NAMALWA (cell line): Measurements from ENCODE around the gene RABL2B.
"Not testable (repeated sequence)": the region's sequence is repeated elsewhere in the genome, so short reads cannot be mapped to it uniquely, and the experiment has no call there.

Source experiments
- DNase-seq: peaks from one replicate; pipeline ENCODE4 v3.0.0-alpha.2; 2015; ENCODE audit warnings: low spot score

The RABL2B gene

GRCh38 chr22:50783033-50783879 lies at the start of gene RABL2B:
RABL2B (minus strand) TSS chr22:50783636; CDS start chr22:50782294, 1,342 bp downstream.
- peak; percentile 91 for DNase-seq

DNA sequence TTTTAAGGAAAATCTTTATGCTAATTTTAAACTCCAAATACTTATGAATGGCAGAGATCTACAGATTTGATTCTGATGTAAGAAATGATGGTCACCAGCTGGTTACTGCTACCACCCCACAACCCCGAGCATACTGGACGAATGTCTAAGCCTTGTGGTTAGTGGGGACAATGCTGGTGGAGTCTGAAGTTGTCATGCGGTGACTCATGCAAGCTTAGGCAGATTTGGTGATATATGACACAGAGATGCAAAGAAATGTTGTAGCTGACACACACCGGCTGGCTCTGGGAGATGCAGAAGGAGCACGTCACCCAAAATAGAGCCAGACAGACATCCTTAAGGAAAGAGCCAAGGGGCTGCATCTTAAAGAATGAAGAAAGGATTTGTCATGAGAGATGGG lies 3.5 kb upstream of the RABL2B start:
- DNase-seq, result not testable (repeated sequence)

GRCh38 chr22:50785289-50785688 lies 1.9 kb upstream of the RABL2B start:
- DNase-seq, result not testable (repeated sequence)

DNA sequence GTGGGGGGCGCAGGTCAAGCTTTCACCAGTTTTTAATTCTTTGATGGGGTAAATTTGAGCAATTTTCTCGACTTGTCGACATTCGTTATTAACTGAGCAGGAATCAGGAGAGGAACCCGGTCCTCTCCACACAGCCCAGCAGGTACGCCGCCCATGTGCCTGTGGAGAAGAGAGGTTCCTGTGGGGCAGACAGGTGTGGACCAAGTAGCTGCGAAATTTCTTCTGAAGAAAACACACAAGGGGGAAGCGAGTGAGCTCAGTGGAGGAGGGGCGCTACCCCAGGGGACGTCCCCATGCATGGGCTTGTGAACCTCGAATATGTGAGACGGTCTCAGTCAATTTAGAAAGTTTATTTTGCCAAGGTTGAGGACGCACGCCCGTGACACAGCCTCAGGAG lies 442 bp upstream of the RABL2B start:
- not testable (repeated sequence) for DNase-seq

DNA sequence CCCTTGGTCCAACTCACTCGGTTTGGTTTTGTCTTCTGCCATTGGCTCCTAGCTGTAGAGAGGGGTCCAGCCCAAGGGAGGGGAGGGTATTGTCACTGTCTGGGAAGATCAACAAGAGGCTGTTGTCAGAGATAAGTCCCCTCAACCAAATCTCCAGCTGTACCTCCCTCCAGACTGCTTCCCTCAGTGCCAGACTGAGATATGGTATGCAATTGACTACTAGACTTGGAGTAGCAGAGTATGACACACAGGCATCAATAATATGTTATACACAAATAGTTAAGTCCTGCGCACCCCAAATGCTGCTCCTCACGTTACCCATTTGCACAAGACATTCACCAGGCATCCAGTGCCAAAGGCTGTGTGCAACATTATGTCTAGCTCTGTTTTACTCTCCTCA lies 1.2 kb downstream of the RABL2B start:
- DNase-seq, result not testable (repeated sequence)

DNA sequence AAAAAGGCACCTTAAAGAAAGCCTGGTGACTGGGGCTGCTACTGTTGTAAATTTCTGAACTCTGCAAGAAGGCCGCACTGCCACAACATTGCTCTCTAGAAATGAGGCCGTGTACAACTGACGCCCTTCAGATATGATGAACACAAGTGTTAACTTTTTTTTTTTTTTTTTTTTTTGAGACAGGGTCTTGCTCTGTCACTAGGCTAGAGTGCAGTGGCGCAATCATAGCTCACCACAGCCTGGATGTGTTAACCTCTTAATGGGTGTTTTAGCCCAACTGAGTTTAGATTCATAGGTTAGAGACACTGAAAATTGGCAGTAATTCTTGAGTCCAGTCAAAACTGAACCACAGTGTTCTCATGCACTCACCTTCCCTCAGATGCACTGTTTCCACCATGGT lies 3.2 kb downstream of the RABL2B start:
- DNase-seq, result not testable (repeated sequence)

DNA sequence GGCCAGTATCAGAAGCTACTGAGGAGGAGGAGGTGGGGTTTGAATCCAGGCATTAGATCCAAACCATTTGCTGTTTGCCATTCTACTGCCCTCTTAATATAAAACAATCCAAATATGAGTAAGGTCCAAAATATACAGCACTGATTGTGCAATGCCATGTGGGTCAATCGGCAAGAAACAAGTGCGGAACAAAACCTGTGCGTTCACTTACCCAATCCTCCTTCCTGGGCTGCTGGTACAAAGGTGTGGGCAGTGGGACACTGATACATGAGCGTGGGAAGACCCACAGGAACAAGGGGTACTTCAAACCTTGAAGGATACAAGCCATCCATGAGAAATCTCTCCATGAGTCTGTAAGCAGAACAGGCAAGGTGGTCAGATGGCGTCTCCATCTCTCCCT lies 5.8 kb downstream of the RABL2B start:
- DNase-seq, result not testable (repeated sequence)

GRCh38 chr22:50775132-50775531 lies 8.3 kb downstream of the RABL2B start:
- DNase-seq, result peak; percentile 86

DNA sequence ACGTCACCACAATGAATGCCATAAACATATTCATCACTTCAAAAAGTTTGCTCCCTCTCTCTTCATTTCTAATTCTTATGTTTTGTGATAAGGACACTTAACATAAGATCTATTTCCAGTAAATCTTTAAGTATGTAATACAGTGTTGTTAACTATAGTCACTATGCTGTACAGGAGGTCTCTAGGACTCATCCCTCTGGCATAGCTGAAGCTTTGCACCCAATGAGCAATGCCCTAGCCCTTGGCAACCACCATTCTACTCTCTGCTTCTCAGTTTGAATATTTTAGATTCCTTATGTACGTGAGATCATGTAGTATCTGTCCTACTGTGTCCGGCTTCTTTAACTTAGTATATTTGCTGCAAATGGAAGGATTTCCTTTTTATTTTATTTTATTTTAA lies 19.1 kb downstream of the RABL2B start:
- not testable (repeated sequence) for DNase-seq

- not testable (repeated sequence) for DNase-seq
These were observed 21.6 kb downstream of the RABL2B start for GRCh38 chr22:50761829-50762228.

DNA sequence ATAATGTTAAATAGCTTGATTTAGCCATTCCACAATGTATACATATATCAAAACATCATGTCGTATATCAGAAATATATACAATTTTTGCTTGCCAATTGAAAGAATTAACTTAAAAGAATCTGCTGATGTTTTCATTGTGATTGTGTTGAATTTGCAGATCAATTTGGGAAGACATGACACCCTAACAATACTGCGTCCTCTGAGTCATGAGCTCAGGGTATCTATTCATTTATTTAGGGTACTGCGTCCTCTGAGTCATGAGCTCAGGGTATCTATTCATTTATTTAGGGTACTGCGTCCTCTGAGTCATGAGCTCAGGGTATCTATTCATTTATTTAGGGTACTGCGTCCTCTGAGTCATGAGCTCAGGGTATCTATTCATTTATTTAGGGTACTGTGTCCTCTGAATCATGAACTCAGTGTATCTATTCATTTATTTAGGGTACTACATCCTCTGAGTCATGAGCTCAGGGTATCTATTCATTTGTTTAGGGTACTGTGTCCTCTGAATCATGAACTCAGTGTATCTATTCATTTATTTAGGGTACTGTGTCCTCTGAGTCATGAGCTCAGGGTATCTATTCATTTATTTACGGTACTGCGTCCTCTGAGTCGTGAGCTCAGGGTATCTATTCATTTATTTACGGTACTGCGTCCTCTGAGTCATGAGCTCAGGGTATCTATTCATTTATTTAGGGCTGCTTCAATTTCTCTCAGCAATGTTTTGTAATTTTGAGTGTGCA lies 23.7 kb downstream of the RABL2B start:
- not testable (repeated sequence) for DNase-seq

GRCh38 chr22:50756949-50757491 lies 26.4 kb downstream of the RABL2B start:
- peak; percentile 80 for DNase-seq

- not testable (repeated sequence) for DNase-seq
These were observed 27.0 kb downstream of the RABL2B start for GRCh38 chr22:50756406-50756805.

- DNase-seq, result not testable (repeated sequence)
These were observed 28.2 kb downstream of the RABL2B start for GRCh38 chr22:50755251-50755650.

DNA sequence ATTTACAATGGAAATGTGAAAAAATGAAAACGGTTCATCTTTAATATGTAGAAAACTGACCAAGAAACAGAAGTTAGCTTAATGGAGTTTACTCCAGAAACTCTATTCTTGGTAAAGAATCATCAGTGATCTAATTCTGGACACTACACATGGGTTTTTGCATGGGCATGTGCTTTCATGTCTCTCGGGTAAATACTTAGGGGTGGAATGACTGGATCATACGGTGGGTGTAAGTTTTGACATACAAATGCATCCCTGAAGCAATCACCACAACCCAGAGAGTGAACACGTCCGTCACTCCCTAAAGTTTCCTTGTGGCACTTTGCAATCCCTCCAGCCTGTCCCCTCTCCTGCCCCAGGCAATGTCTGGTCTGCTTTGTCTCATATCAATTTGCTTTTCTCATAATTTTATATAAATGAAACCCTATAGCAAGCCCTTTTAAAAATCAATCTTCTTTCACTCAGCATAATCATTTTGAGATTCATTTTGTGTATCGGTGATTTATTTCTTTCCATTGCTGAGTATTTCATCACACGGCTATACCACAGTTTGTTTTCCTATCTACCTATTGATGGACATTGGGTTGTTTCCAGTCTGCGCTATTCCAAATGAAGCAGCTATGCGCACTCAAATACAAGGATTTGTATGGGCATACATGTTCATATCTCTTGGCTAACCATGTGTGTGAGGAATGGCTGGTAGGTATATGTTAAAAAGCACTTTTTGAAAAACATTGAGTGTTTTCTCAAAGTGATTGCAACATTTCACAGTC lies 33.9 kb downstream of the RABL2B start:
- DNase-seq, result not testable (repeated sequence)

- not testable (repeated sequence) for DNase-seq
These were observed 34.8 kb downstream of the RABL2B start for GRCh38 chr22:50748630-50749029.

DNA sequence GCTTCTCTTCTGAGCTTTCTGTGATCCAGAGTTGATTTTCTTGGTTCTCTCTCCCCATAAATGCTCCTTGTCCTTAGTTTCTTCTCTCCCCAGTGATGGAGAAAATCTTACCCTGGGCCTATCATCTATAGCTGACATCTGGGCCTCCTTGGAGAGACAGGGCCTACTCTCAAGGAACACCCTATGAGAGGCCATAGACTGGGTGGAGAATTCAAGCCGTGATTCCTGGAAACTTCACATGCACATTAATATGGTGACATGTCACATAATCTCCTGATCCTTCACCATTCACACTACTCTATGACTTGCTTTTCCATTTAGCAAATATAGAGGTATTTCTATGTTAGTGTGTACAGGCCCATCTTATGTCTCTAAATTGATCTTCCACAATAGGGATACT lies 35.9 kb downstream of the RABL2B start:
- not testable (repeated sequence) for DNase-seq

DNA sequence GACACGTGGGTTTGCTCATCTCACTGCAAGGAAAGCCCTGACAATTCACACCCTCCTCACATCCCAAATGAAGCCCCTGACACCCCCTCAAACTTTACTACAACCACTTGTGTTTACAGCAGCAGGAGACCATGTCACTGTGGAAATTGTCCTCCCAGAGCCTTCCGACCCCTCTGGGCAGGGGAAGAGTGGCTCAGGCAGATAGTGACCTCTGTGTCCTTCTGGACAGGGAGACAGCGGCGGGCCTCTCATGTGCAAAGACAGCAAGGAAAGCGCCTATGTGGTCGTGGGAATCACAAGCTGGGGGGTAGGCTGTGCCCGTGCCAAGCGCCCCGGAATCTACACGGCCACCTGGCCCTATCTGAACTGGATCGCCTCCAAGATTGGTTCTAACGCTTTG lies 39.0 kb downstream of the RABL2B start:
- DNase-seq, result not testable (repeated sequence)

DNA sequence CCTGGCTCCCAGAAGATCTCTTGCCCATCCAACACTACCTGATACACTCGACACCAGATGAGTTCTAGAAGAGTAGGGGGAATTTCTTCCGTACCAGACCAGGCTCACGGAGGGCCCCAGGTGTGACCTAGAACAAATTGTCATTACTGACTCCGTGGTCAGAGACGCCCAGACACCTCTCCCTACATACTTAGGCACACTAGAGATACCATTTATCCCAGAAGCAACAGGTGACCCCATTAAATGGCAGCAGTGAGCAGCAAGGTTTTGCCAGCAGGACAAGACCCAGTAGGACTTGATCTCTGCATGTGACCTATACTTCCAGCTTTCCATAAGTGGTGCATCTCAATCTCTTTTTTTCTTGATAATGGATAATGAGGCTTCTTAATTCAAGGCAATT lies 42.7 kb downstream of the RABL2B start:
- not testable (repeated sequence) for DNase-seq

DNA sequence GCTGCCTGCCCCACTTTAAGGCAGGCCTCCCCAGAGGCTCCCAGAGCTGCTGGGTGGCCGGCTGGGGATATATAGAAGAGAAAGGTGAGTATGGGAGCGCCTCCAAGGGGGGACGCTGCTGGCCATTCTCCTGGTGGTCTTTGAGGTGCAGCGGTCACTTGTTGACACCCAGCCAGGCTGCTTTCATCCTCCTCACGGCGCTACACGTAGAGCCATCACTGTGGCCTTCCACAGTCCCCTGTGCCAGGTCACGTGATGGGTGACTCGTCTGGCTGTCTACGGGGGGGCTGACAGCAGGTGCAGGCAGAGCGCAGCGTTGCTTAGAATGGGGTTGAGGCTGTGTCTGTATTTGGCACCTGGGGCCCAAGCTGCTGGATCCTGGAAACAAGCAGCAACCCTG lies 43.5 kb downstream of the RABL2B start:
- DNase-seq, result no peak

DNA sequence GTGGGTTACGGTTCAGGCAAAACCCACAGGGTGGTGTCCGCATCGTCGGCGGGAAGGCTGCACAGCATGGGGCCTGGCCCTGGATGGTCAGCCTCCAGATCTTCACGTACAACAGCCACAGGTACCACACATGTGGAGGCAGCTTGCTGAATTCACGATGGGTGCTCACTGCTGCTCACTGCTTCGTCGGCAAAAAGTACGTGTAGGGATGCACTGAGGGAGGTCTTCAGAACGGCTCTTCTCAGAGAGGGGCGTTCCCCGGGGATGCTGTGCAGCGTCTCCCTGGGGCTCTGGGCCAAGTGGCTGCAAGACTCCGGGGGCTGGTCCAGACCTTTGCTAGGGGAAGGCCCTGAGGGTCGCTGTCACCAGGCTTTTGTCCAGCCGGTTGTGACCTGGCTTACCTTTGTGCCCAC lies 44.2 kb downstream of the RABL2B start:
- no peak for DNase-seq

DNA sequence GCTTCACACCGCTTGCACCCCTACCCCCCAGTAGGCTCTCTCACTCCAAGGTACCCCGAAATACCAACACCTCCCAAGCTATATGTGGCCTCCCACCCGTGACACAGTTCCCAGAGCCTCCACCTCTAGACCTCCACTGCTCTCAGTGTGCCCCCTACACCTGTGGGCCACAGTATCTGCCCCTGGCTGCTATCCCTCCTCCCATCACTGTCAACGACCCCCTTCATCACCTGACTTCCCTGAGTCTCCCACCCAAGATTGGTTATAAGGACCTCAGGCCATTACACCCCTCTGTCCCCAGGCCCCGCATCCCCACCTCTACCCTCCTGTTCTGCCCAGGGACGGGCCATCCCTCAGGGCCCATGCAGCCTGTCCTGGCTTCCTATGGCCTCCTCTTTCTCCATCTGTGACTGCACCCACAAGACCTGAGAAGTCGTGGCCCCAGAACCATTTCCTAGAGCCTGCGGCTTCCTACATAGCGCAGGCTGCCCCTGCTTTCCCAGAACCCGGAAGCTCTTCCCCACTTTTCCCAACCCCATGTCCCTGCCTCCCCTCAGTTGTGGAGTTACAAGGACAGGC lies 44.7 kb downstream of the RABL2B start:
- DNase-seq, result no peak
